H1 (cell line): ENCODE data around the gene TEKTIP1. TPM values are rescaled to one million over a fixed set of nuclear protein-coding genes. Genes with fewer than 3 reads are reported as not detected.

ENCODE experiments used
- KDM4A ChIP-seq: IDR thresholded peaks from one replicate; pipeline ENCODE4 v1.7.1; 2012; ENCODE audit warnings: low read depth, mild to moderate bottlenecking, moderate library complexity, low read length, inconsistent platforms; ENCODE audit not compliant: severe bottlenecking
- PHF8 ChIP-seq: fragments of 200-600 bp; sonication (generic); conservative IDR thresholded peaks from 2 replicates; pipeline ENCODE4 v1.7.1; 2012; ENCODE audit warnings: low read depth, mild to moderate bottlenecking, inconsistent platforms, low read length, moderate library complexity
- POU5F1 ChIP-seq: IDR thresholded peaks from 2 replicates; pipeline ENCODE4 v1.6.1; 2011; ENCODE audit warnings: low read depth, mild to moderate bottlenecking, low read length, moderate library complexity
- RAD21 ChIP-seq, 2 experiments: IDR thresholded peaks in 1 of 2; conservative IDR thresholded peaks in 1 of 2; 2 replicates each; pipeline ENCODE4 v1.6.1; 2011; ENCODE audit warnings: low read depth in 2 of 2, low read length in 2 of 2, improper control_type of control experiment in 1 of 2, inconsistent platforms in 1 of 2, mild to moderate bottlenecking in 1 of 2, moderate library complexity in 1 of 2
- SUZ12 ChIP-seq: fragments of 200-600 bp; sonication (generic); IDR thresholded peaks from 2 replicates; pipeline ENCODE4 v1.6.1; 2012; ENCODE audit warnings: mild to moderate bottlenecking, inconsistent platforms, low read length, moderate library complexity, mixed read lengths
- polyA plus RNA-seq, 7 experiments: library from polyadenylated mRNA; depleted of rRNA in 3 of 7; stranded (reverse) in 5 of 7; unstranded in 2 of 7; fragments of >200 nt in 5 of 7; fragments of 200-250 nt in 2 of 7; gene quantifications; 1 replicate in 5 of 7; 2 replicates in 1 of 7; 4 replicates in 1 of 7; pipeline versions ENCODE4 v1.2.1 to v1.2.3, GENCODE V29; 2011 to 2013; ENCODE audit warnings: missing spikeins in 2 of 7, mixed read lengths in 2 of 7
- total RNA-seq: library from RNA; stranded (reverse); fragmentation: NEBNext Ultra II Directional; extraction: Animal tissue kit (Norgen Biotek cat#: 25700); gene quantifications from 2 replicates; pipeline ENCODE4 v1.2.1, GENCODE V29; 2021
- TF ChIP-seq, protein P1 (sequence below): fragments of 300-600 bp; sonication (generic); IDR thresholded peaks from 2 replicates; pipeline ENCODE4 v1.7.1; 2012; ENCODE audit warnings: low read length, moderate library complexity, mild to moderate bottlenecking, inconsistent platforms; ENCODE audit not compliant: insufficient replicate concordance
- TF ChIP-seq, protein P2 (sequence below): IDR thresholded peaks from 2 replicates; pipeline ENCODE4 v1.6.1; 2012; ENCODE audit warnings: low read length, inconsistent platforms

TEKTIP1 gene
- total and polyA plus RNA-seq, 2 of the 8 experiments (the other 6 are each of a cell fraction or from before 2014, with no cell fraction given) = 1.1 TPM; not detected in 1

DNA sequence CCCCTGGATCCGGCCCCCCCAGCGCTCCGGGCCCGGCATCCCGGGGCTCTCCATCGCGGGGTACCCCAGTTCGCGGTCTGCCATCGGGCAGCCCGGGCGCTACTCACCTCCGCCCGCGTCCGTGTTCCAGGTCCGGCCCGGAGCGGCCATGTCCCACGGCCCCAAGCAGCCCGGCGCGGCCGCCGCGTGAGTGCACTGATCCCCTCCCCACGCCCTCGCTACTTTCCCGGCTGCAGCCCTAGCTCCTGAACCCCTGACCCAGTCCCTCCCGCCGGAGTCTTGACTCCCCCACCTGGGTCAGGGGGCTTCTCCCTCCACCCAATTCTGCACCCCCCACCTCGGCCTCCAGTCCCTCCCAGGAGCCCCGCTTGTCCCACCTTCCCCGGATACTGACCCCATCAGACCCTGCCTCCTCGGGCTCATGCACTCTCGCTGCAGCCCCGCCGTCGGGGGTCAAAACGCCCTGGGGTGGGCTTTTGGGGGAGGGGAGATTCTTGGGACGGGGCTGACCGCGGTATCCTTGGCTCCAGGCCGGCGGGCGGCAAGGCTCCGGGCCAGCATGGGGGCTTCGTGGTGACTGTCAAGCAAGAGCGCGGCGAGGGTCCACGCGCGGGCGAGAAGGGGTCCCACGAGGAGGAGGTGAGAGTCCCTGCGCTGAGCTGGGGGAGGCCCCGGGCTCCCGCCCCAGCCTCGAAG, 34.3 kb downstream of the TEKTIP1 start (continued):
- TF ChIP-seq, protein P1, sequence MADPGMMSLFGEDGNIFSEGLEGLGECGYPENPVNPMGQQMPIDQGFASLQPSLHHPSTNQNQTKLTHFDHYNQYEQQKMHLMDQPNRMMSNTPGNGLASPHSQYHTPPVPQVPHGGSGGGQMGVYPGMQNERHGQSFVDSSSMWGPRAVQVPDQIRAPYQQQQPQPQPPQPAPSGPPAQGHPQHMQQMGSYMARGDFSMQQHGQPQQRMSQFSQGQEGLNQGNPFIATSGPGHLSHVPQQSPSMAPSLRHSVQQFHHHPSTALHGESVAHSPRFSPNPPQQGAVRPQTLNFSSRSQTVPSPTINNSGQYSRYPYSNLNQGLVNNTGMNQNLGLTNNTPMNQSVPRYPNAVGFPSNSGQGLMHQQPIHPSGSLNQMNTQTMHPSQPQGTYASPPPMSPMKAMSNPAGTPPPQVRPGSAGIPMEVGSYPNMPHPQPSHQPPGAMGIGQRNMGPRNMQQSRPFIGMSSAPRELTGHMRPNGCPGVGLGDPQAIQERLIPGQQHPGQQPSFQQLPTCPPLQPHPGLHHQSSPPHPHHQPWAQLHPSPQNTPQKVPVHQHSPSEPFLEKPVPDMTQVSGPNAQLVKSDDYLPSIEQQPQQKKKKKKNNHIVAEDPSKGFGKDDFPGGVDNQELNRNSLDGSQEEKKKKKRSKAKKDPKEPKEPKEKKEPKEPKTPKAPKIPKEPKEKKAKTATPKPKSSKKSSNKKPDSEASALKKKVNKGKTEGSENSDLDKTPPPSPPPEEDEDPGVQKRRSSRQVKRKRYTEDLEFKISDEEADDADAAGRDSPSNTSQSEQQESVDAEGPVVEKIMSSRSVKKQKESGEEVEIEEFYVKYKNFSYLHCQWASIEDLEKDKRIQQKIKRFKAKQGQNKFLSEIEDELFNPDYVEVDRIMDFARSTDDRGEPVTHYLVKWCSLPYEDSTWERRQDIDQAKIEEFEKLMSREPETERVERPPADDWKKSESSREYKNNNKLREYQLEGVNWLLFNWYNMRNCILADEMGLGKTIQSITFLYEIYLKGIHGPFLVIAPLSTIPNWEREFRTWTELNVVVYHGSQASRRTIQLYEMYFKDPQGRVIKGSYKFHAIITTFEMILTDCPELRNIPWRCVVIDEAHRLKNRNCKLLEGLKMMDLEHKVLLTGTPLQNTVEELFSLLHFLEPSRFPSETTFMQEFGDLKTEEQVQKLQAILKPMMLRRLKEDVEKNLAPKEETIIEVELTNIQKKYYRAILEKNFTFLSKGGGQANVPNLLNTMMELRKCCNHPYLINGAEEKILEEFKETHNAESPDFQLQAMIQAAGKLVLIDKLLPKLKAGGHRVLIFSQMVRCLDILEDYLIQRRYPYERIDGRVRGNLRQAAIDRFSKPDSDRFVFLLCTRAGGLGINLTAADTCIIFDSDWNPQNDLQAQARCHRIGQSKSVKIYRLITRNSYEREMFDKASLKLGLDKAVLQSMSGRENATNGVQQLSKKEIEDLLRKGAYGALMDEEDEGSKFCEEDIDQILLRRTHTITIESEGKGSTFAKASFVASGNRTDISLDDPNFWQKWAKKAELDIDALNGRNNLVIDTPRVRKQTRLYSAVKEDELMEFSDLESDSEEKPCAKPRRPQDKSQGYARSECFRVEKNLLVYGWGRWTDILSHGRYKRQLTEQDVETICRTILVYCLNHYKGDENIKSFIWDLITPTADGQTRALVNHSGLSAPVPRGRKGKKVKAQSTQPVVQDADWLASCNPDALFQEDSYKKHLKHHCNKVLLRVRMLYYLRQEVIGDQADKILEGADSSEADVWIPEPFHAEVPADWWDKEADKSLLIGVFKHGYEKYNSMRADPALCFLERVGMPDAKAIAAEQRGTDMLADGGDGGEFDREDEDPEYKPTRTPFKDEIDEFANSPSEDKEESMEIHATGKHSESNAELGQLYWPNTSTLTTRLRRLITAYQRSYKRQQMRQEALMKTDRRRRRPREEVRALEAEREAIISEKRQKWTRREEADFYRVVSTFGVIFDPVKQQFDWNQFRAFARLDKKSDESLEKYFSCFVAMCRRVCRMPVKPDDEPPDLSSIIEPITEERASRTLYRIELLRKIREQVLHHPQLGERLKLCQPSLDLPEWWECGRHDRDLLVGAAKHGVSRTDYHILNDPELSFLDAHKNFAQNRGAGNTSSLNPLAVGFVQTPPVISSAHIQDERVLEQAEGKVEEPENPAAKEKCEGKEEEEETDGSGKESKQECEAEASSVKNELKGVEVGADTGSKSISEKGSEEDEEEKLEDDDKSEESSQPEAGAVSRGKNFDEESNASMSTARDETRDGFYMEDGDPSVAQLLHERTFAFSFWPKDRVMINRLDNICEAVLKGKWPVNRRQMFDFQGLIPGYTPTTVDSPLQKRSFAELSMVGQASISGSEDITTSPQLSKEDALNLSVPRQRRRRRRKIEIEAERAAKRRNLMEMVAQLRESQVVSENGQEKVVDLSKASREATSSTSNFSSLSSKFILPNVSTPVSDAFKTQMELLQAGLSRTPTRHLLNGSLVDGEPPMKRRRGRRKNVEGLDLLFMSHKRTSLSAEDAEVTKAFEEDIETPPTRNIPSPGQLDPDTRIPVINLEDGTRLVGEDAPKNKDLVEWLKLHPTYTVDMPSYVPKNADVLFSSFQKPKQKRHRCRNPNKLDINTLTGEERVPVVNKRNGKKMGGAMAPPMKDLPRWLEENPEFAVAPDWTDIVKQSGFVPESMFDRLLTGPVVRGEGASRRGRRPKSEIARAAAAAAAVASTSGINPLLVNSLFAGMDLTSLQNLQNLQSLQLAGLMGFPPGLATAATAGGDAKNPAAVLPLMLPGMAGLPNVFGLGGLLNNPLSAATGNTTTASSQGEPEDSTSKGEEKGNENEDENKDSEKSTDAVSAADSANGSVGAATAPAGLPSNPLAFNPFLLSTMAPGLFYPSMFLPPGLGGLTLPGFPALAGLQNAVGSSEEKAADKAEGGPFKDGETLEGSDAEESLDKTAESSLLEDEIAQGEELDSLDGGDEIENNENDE = no peak
- TF ChIP-seq PHF8 = peak; percentile 13; the same call in 1 of the 2 replicates
- TF ChIP-seq POU5F1 = no peak
- TF ChIP-seq, protein P2, sequence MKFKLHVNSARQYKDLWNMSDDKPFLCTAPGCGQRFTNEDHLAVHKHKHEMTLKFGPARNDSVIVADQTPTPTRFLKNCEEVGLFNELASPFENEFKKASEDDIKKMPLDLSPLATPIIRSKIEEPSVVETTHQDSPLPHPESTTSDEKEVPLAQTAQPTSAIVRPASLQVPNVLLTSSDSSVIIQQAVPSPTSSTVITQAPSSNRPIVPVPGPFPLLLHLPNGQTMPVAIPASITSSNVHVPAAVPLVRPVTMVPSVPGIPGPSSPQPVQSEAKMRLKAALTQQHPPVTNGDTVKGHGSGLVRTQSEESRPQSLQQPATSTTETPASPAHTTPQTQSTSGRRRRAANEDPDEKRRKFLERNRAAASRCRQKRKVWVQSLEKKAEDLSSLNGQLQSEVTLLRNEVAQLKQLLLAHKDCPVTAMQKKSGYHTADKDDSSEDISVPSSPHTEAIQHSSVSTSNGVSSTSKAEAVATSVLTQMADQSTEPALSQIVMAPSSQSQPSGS = no peak
- no peak for TF ChIP-seq RAD21 (IDR thresholded peaks at IDR 0.05 in 1 of 2, conservative IDR thresholded peaks at IDR 0.05 in 1 of 2; ENCODE audit: low read depth in 2 of 2, low read length in 2 of 2)
- TF ChIP-seq SUZ12 = no peak
- peak; percentile 48 for TF ChIP-seq KDM4A
